Neural cell (in vitro differentiated cells): ENCODE measurements around the gene CEP78. TPM values are rescaled to one million over a fixed set of nuclear protein-coding genes. Genes with fewer than 3 reads are reported as not detected.
"Not testable (repeated sequence)": the region's sequence is repeated elsewhere in the genome, so short reads cannot be mapped to it uniquely, and the experiment has no call there.

Experiments
- H2AFZ ChIP-seq: fragments of 200-600, 300-800 bp; sonication (generic), shearing (Covaris generic); 2 replicates; pipeline ENCODE4 v1.6.0; 2014; ENCODE audit warnings: low read depth, mild to moderate bottlenecking, antibody characterized with exemption, low read length, moderate library complexity
- H3F3A ChIP-seq: fragments of 200-600 bp; shearing (Covaris generic); 2 replicates; pipeline ENCODE4 v1.6.1; 2016; ENCODE audit warnings: mild to moderate bottlenecking, moderate library complexity, mixed read lengths, antibody characterized with exemption, low read length; ENCODE audit not compliant: insufficient read depth, poor library complexity, severe bottlenecking
- H3K27ac ChIP-seq: fragments of 200-600, 300-800 bp; sonication (generic), shearing (Covaris generic); 2 replicates; pipeline ENCODE4 v1.5.1; 2014; ENCODE audit warnings: mild to moderate bottlenecking, low read length, moderate library complexity
- H3K27me3 ChIP-seq: fragments of 300-800, 200-600 bp; sonication (generic), shearing (Covaris generic); 2 replicates; pipeline ENCODE4 v1.6.0; 2014; ENCODE audit warnings: mild to moderate bottlenecking, low read depth, low read length, moderate library complexity; ENCODE audit not compliant: insufficient read depth
- H3K36me3 ChIP-seq: fragments of 300-800, 200-600 bp; sonication (generic), shearing (Covaris generic); 2 replicates; pipeline ENCODE4 v1.5.1; 2014; ENCODE audit warnings: mild to moderate bottlenecking, antibody characterized with exemption, low read length, moderate library complexity; ENCODE audit not compliant: insufficient read depth
- H3K4me2 ChIP-seq: fragments of 300-800, 200-600 bp; sonication (generic), shearing (Covaris generic); 2 replicates; pipeline ENCODE4 v1.6.0; 2014; ENCODE audit warnings: mild to moderate bottlenecking, low read length
- H3K4me3 ChIP-seq: fragments of 300-800, 200-600 bp; sonication (generic), shearing (Covaris generic); 2 replicates; pipeline ENCODE4 v1.5.1; 2014; ENCODE audit warnings: mild to moderate bottlenecking, low read length, moderate library complexity
- H3K79me2 ChIP-seq: fragments of 200-600 bp; shearing (Covaris generic); replicated peaks from 2 replicates; pipeline ENCODE4 v1.6.0; 2014; ENCODE audit warnings: mild to moderate bottlenecking, low read length, moderate library complexity; ENCODE audit not compliant: insufficient read depth
- H3K9ac ChIP-seq: fragments of 300-800, 200-600 bp; sonication (generic), shearing (Covaris generic); 2 replicates; pipeline ENCODE4 v1.6.1; 2016; ENCODE audit warnings: mild to moderate bottlenecking, low read length, mixed read lengths
- H3K9me2 ChIP-seq: fragments of 200-600 bp; shearing (Covaris generic); 2 replicates; pipeline ENCODE4 v1.6.1; 2016; ENCODE audit warnings: mild to moderate bottlenecking, low read length, mixed read lengths; ENCODE audit not compliant: insufficient read depth
- H3K9me3 ChIP-seq: fragments of 200-600, 300-800 bp; sonication (generic), shearing (Covaris generic); 2 replicates; pipeline ENCODE4 v1.6.1; 2016; ENCODE audit warnings: mild to moderate bottlenecking, mixed run types, low read length, moderate library complexity, mixed read lengths
- H4K20me1 ChIP-seq: fragments of 200-600 bp; shearing (Covaris generic); 2 replicates; pipeline ENCODE4 v1.6.1; 2016; ENCODE audit warnings: mild to moderate bottlenecking, mixed run types; ENCODE audit not compliant: insufficient read depth
- EP300 ChIP-seq: fragments of 450-650 bp; conservative IDR thresholded peaks from 2 replicates; pipeline ENCODE4 v1.6.1; 2014; ENCODE audit warnings: antibody characterized with exemption, mild to moderate bottlenecking, moderate library complexity; ENCODE audit not compliant: poor library complexity, severe bottlenecking
- EZH2 ChIP-seq: fragments of 200-600, 300-800 bp; shearing (Covaris generic), sonication (generic); IDR thresholded peaks from 2 replicates; pipeline ENCODE4 v1.6.1; 2014; ENCODE audit warnings: antibody characterized with exemption, low read length, borderline replicate concordance, mild to moderate bottlenecking; ENCODE audit not compliant: insufficient read depth, poor library complexity, severe bottlenecking
- MXI1 ChIP-seq: fragments of 450-650 bp; conservative IDR thresholded peaks from 2 replicates; pipeline ENCODE4 v1.6.1; 2014; ENCODE audit warnings: antibody characterized with exemption, mild to moderate bottlenecking; ENCODE audit not compliant: poor library complexity, severe bottlenecking
- POLR2AphosphoS5 ChIP-seq: IDR thresholded peaks from 2 replicates; pipeline ENCODE4 v1.6.1; 2012
- RAD21 ChIP-seq: fragments of 450-650 bp; conservative IDR thresholded peaks from 2 replicates; pipeline ENCODE4 v1.6.1; 2014; ENCODE audit warnings: antibody characterized with exemption, mild to moderate bottlenecking, moderate library complexity
- SMC3 ChIP-seq: fragments of 450-650 bp; conservative IDR thresholded peaks from 2 replicates; pipeline ENCODE4 v1.6.1; 2014; ENCODE audit warnings: antibody characterized with exemption, mild to moderate bottlenecking, moderate library complexity; ENCODE audit not compliant: poor library complexity
- TAF1 ChIP-seq: IDR thresholded peaks from 2 replicates; pipeline ENCODE4 v1.6.1; 2012; ENCODE audit warnings: low read depth
- polyA plus RNA-seq: library from polyadenylated mRNA; depleted of rRNA; stranded (reverse); fragments of >200 nt; gene quantifications from 2 replicates; pipeline ENCODE4 v1.2.3, GENCODE V29; 2014
- TF ChIP-seq, protein P1 (sequence below): fragments of 450-650 bp; IDR thresholded peaks from 2 replicates; pipeline ENCODE4 v1.5.1; 2014; ENCODE audit warnings: antibody characterized with exemption, mild to moderate bottlenecking, moderate library complexity; ENCODE audit not compliant: poor library complexity, severe bottlenecking
- TF ChIP-seq, protein P2 (sequence below): IDR thresholded peaks from 2 replicates; pipeline ENCODE4 v1.6.1; 2012; ENCODE audit warnings: borderline replicate concordance

CEP78 gene
- polyA plus RNA-seq, 1 donor from 2014 or later: 57.8 TPM

DNA sequence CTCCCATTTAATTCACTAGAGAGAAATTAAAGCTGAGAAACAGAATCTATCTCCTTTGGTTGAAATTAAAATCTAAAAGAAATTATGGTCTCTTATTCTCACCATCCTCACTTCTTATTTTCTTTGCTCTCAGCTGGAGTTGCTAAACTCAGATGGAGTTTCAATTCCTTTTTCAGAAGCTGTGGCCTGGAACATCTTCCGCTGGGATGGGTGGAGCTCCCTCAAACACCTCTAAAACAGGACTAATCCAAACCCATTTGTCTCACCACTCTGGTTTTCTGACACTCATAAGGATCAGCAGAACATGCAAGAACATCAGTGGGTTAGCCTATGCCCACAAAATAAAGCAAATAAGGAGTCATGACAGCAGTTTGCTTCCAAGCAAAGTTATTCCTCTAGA, 39.6 kb upstream of the CEP78 start:
- no peaks in the 10 kb centered on the region for H3K27me3 ChIP-seq
- H4K20me1 ChIP-seq: no peaks in the 10 kb centered on the region
- H3K9ac ChIP-seq: no peak overlapping the region
- no peak for TF ChIP-seq EP300
- TF ChIP-seq, protein P1, sequence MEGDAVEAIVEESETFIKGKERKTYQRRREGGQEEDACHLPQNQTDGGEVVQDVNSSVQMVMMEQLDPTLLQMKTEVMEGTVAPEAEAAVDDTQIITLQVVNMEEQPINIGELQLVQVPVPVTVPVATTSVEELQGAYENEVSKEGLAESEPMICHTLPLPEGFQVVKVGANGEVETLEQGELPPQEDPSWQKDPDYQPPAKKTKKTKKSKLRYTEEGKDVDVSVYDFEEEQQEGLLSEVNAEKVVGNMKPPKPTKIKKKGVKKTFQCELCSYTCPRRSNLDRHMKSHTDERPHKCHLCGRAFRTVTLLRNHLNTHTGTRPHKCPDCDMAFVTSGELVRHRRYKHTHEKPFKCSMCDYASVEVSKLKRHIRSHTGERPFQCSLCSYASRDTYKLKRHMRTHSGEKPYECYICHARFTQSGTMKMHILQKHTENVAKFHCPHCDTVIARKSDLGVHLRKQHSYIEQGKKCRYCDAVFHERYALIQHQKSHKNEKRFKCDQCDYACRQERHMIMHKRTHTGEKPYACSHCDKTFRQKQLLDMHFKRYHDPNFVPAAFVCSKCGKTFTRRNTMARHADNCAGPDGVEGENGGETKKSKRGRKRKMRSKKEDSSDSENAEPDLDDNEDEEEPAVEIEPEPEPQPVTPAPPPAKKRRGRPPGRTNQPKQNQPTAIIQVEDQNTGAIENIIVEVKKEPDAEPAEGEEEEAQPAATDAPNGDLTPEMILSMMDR: no peak
- no peak for TF ChIP-seq TAF1
- no peak for TF ChIP-seq SMC3
- TF ChIP-seq, protein P2, sequence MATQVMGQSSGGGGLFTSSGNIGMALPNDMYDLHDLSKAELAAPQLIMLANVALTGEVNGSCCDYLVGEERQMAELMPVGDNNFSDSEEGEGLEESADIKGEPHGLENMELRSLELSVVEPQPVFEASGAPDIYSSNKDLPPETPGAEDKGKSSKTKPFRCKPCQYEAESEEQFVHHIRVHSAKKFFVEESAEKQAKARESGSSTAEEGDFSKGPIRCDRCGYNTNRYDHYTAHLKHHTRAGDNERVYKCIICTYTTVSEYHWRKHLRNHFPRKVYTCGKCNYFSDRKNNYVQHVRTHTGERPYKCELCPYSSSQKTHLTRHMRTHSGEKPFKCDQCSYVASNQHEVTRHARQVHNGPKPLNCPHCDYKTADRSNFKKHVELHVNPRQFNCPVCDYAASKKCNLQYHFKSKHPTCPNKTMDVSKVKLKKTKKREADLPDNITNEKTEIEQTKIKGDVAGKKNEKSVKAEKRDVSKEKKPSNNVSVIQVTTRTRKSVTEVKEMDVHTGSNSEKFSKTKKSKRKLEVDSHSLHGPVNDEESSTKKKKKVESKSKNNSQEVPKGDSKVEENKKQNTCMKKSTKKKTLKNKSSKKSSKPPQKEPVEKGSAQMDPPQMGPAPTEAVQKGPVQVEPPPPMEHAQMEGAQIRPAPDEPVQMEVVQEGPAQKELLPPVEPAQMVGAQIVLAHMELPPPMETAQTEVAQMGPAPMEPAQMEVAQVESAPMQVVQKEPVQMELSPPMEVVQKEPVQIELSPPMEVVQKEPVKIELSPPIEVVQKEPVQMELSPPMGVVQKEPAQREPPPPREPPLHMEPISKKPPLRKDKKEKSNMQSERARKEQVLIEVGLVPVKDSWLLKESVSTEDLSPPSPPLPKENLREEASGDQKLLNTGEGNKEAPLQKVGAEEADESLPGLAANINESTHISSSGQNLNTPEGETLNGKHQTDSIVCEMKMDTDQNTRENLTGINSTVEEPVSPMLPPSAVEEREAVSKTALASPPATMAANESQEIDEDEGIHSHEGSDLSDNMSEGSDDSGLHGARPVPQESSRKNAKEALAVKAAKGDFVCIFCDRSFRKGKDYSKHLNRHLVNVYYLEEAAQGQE: no peak
- no peak for TF ChIP-seq EZH2
- TF ChIP-seq RAD21: no peak
- TF ChIP-seq MXI1: no peak
- no peaks in the 10 kb centered on the region for H3K9me2 ChIP-seq
- H3K27ac ChIP-seq: no peak overlapping the region
- no peak overlapping the region for H3K4me2 ChIP-seq
- no peaks in the 10 kb centered on the region for H3K36me3 ChIP-seq
- no peak overlapping the region for H2AFZ ChIP-seq
- H3K4me3 ChIP-seq: no peak overlapping the region
- no peaks in the 10 kb centered on the region for H3F3A ChIP-seq
- H3K79me2 ChIP-seq: no peaks in the 10 kb centered on the region
- no peaks in the 10 kb centered on the region for H3K9me3 ChIP-seq

DNA sequence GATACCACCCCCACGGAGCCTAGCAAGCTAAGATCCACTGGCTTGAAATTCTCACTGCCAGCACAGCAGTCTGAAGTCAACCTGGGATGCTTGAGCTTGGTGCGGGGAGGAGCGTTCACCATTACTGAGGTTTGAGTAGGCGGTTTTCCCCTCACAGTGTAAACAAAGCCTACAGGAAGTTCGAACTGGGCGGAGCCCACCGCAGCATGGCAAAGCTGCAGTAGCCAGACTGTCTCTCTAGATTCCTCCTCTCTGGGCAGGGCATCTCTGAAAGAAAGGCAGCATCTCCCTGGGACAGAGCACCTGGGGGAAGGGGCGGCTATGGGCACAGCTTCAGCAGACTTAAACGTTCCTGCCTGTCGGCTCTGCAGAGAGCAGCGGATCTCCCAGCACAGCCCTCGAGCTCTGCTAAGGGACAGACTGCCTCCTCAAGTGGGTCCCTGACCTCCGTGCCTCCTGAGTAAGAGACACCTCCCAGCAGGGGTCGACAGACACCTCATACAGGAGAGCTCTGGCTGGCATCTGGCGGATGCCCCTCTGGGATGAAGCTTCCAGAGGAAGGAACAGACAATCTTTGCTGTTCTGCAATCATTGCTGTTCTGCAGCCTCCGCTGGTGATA, 34.6 kb upstream of the CEP78 start:
- not testable (repeated sequence) for H2AFZ ChIP-seq, H3K4me2 ChIP-seq, H3K4me3 ChIP-seq

DNA sequence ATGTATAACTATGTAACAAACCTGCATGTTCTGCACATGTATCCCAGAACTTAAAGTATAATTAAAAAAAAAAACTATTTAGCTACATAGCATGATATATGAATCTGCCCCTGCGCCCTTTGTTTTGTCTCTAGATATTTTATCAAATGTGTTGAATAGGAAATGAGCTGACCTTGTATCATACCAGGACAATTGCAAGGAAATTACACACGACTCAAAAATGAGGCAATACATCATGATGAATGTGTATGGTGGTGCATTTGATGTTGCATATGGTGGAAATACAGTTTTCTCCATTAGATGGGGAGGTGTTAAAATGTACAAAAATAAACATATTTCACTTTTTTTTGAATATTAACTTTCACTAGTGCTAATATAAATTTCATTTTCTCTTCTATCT, 28.6 kb upstream of the CEP78 start:
- Histone ChIP-seq H3K4me2 (no peak overlapping the region), H3K79me2 (no peaks in the 10 kb centered on the region), H2AFZ (no peak overlapping the region), H3F3A (no peaks in the 10 kb centered on the region), H3K9ac (no peak overlapping the region), H3K27me3 (no peaks in the 10 kb centered on the region), H3K9me2 (no peaks in the 10 kb centered on the region), H3K36me3 (no peaks in the 10 kb centered on the region), H3K27ac (no peak overlapping the region), H3K9me3 (no peaks in the 10 kb centered on the region), H3K4me3 (no peak overlapping the region), H4K20me1 (no peaks in the 10 kb centered on the region)
- no peak for TF ChIP-seq TAF1
- TF ChIP-seq EP300: no peak
- TF ChIP-seq RAD21: no peak
- TF ChIP-seq POLR2AphosphoS5: no peak
- TF ChIP-seq SMC3: no peak
- TF ChIP-seq MXI1: no peak
- TF ChIP-seq, protein P1: no peak
- TF ChIP-seq EZH2: no peak
- TF ChIP-seq, protein P2: no peak

More for the DNA sequence above, 34.6 kb upstream of the CEP78 start:
- not testable (repeated sequence) for H3K9ac ChIP-seq, H3K9me2 ChIP-seq, H3K36me3 ChIP-seq, H3F3A ChIP-seq, H4K20me1 ChIP-seq, H3K27me3 ChIP-seq, H3K27ac ChIP-seq, H3K79me2 ChIP-seq, H3K9me3 ChIP-seq
